NCI-H748 (cell line): ENCODE results near the gene WARS2.

Experiments
- DNase-seq: peaks from one replicate; lab custom pipeline; 2025; ENCODE audit not compliant: unreplicated experiment; lab: John Stamatoyannopoulos, UW

Gene WARS2

GRCh38 chr1:119086830-119087229 lies 53.6 kb downstream of the WARS2 start:
- no peak for DNase-seq

- no peak for DNase-seq
These were observed 55.7 kb downstream of the WARS2 start for GRCh38 chr1:119084798-119085197.

GRCh38 chr1:119083980-119084379 lies 56.5 kb downstream of the WARS2 start:
- no peak for DNase-seq

- no peak for DNase-seq
These were observed 57.0 kb downstream of the WARS2 start for GRCh38 chr1:119083479-119083878.

GRCh38 chr1:119081700-119082099 lies 58.8 kb downstream of the WARS2 start:
- no peak for DNase-seq

- DNase-seq, result no peak
These were observed 59.2 kb downstream of the WARS2 start for GRCh38 chr1:119081267-119081666.

- no peak for DNase-seq
These were observed 59.9 kb downstream of the WARS2 start for GRCh38 chr1:119080586-119080985.

- no peak for DNase-seq
These were observed 60.6 kb downstream of the WARS2 start for GRCh38 chr1:119079881-119080280.

GRCh38 chr1:119075614-119076013 lies 64.8 kb downstream of the WARS2 start:
- DNase-seq, result no peak

- no peak for DNase-seq
These were observed 69.1 kb downstream of the WARS2 start for GRCh38 chr1:119071321-119071720.

GRCh38 chr1:119069682-119070081 lies 70.8 kb downstream of the WARS2 start:
- no peak for DNase-seq

- no peak for DNase-seq
These were observed 72.0 kb downstream of the WARS2 start for GRCh38 chr1:119068427-119068826.

GRCh38 chr1:119061700-119062099 lies 78.8 kb downstream of the WARS2 start:
- DNase-seq, result no peak

GRCh38 chr1:119055568-119055967 lies 84.9 kb downstream of the WARS2 start:
- no peak for DNase-seq

GRCh38 chr1:119053917-119054316 lies 86.5 kb downstream of the WARS2 start:
- no peak for DNase-seq

GRCh38 chr1:119052267-119052666 lies 88.2 kb downstream of the WARS2 start:
- DNase-seq, result no peak

GRCh38 chr1:119048624-119049404 lies 91.6 kb downstream of the WARS2 start:
- no peak for DNase-seq

- no peak for DNase-seq
These were observed 93.5 kb downstream of the WARS2 start for GRCh38 chr1:119046785-119047438.

GRCh38 chr1:119046429-119046784 lies 94.0 kb downstream of the WARS2 start:
- no peak for DNase-seq

GRCh38 chr1:119045096-119045746 lies 95.2 kb downstream of the WARS2 start:
- no peak for DNase-seq

- no peak for DNase-seq
These were observed 99.5 kb downstream of the WARS2 start for GRCh38 chr1:119040906-119041305.

- DNase-seq, result no peak
These were observed 100.0 kb downstream of the WARS2 start for GRCh38 chr1:119040489-119040888.
